ENCODE measurements around the gene ADAM33. TPM values are rescaled to one million over a fixed set of nuclear protein-coding genes. Genes with fewer than 3 reads are reported as not detected.
A peak's percentile ranks its signal among the peaks of the same experiment; 100 is the strongest.

The ADAM33 gene
- total RNA-seq: 3.0 TPM
- long read RNA-seq, partial matches to known transcripts: 0 of 2 reads
- long read RNA-seq, other reads (novel, unspliced or antisense): 2 of 2 reads

- intact Hi-C loops (cut with DNase I): no loop called here
- DNase-seq (ENCODE audit: low spot score): no peak
These were observed at the start of gene ADAM33 for GRCh38 chr20:3681931-3682781. ADAM33 (minus strand) TSS chr20:3682010; CDS start chr20:3682004, 6 bp downstream.

DNA sequence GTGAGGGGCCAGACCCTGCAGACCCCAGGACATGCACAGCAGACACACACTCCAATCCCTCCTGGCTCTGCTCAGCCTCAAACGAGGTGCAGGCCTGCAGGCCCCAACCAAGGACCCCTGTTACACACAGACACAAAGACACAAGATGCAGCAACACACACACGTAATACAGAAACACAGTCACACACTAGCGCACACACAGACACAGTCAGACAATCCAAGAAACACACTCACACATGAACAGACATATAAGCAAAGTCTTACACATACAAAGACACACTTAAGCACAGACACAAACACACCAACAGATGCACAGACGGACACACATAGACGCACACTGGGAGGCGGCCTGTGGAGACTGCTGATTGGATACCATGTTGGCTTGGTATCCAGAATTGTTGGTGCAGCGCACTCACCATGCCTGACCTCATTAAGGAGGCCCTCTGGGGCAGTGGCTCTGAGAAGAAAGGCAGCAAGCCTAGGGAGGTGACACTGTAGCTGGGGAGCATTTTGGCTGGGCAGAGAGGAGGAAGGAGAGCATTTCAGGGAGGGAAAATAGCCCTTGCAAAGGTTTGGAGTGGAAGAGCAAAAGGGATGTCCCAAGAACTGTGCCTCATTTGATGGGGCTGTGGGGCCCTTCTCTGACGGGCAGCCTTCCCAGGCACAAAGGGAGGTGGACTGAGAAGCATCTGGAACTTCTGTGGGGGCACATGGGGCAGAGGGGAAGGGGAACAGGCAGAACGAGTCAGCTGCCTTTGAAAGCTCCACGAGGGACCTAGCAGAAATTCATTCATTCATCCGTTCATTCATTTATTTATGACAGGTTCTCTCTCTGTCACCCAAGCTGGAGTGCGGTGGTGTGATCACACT lies 49.2 kb upstream of the ADAM33 start:
- intact Hi-C loops (cut with DNase I): no loop called here
- no peak for DNase-seq (ENCODE audit: low spot score)

DNA sequence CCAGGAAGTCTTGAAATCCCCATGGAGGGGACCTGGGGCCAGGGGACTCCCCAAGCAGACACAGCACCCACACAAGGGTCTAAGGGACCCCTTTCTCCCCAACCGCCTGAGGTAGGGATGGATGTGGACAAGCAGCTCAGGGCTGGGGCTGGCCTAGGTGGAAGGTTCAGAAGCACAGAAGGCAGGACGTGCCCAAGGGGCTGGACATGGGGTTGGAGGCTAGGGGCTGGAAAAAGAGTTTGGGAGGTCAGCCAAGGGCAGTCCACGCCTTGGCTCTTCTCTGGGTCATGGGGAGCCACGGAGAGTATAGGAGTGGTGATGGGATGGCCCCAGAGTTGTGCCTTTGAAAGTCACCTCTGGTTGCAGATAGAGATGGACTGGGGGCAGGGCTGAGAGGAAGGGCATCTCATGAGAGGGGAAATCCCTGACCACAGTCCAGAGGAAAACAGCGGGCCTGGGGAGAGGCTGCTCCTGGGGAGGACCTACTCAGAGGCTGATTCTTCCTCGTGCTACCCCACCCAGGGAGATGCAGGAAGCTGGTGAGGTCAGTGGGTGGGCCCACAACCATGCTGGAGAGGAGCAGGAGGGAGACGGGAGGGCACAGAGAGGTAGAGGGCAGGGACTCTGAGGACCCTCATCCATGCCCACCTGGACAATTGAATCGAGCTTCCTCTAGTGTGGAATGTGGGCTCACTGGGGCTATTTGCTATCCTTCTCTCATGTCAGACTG lies 48.2 kb upstream of the ADAM33 start:
- DNase-seq (ENCODE audit: low spot score): no peak
- intact Hi-C loops (cut with DNase I): no loop called here

- no peak for DNase-seq (ENCODE audit: low spot score)
- intact Hi-C loops (cut with DNase I): no loop called here
These were observed 47.6 kb upstream of the ADAM33 start for GRCh38 chr20:3729378-3729777.

DNA sequence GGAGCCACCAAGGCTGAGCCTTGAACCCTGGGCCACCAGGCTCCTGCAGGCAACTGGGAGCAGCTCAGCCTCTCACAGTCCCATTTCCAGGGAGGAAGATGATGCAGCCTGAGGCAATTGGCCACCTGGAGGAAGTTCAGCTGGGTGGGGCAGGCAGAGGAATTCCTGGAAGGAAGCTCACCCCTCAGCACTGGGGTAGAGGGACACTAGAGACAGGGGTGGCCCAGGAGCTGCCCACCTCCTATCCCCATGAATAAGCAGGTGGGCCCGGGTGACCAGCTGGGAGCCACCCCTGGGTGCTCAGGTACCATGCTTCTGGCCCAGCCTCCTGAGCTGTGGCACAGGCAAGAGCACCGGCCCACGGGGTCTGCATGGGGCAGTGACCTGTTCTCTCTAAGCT lies 47.1 kb upstream of the ADAM33 start:
- no peak for DNase-seq (ENCODE audit: low spot score)
- intact Hi-C loops (cut with DNase I): no loop called here

DNA sequence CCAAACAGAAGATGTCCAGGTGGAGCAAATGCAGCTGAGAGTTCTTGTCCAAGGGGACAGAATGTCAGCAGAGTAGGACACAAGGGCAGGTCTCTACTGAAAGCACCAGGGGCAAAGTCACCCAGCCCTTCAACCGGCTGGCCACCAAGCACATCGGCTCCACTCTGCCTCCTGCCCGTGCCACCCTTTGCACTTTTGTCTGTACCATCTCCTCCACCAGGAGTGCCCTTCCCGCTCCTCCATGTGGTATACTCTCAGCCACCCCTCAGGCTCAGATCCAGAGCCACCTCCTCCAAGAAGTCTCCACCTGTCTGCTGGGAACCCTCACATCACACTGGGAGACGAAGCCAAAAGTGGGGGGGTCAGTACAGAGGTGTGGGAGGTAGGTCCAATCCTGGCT lies 46.5 kb upstream of the ADAM33 start:
- no peak for DNase-seq (ENCODE audit: low spot score)
- intact Hi-C loops (cut with DNase I): no loop called here

GRCh38 chr20:3727401-3728021 lies 45.7 kb upstream of the ADAM33 start:
- peak; percentile 66 for DNase-seq (ENCODE audit: low spot score)

GRCh38 chr20:3724356-3724755 lies 42.5 kb upstream of the ADAM33 start:
- DNase-seq (ENCODE audit: low spot score): no peak
- intact Hi-C loops (cut with DNase I): no loop called here

More at GRCh38 chr20:3727401-3728021, 45.7 kb upstream of the ADAM33 start:
- intact Hi-C loops (cut with DNase I): no loop called here

DNA sequence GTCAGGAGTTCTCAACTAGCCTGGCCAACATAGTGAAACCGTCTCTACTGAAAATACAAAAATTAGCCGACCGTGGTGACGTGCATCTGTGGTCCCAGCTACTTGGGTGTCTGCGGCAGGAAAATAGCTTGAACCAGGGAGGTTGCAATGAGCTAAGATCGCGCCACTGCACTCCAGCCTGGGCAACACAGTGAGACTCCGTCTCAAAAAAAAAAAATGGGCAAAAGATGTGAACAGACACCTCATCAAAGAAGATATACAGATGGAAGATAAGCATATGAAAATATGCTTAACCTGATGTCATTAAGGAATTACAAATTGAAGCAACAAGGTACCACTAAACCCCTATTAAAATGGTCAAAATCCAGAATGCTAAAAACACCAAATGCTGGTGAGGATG lies 41.5 kb upstream of the ADAM33 start:
- DNase-seq (ENCODE audit: low spot score): no peak
- intact Hi-C loops (cut with DNase I): no loop called here

GRCh38 chr20:3721912-3722311 lies 40.1 kb upstream of the ADAM33 start:
- intact Hi-C loops (cut with DNase I): no loop called here
- DNase-seq (ENCODE audit: low spot score): no peak

GRCh38 chr20:3720626-3721025 lies 38.8 kb upstream of the ADAM33 start:
- intact Hi-C loops (cut with DNase I): no loop called here
- no peak for DNase-seq (ENCODE audit: low spot score)

DNA sequence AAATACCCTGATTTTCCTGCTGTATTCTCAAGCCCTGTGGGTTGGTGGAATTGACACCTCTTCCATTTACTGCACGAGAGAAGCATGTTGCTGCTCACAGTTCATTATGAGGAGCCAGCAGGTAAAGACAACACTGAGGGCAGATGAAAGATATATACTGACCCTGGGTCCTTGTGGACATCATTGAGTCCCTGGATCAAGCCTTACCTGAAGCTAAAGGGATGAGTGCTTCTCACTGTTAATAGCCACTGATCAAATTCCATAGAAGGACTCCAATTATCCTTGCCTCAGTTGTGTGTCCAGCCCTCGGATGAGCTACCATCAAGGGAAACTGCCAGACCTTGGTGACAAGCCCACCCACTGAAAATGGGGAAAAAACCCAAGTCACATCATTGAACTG lies 38.3 kb upstream of the ADAM33 start:
- DNase-seq (ENCODE audit: low spot score): no peak
- intact Hi-C loops (cut with DNase I): no loop called here

DNA sequence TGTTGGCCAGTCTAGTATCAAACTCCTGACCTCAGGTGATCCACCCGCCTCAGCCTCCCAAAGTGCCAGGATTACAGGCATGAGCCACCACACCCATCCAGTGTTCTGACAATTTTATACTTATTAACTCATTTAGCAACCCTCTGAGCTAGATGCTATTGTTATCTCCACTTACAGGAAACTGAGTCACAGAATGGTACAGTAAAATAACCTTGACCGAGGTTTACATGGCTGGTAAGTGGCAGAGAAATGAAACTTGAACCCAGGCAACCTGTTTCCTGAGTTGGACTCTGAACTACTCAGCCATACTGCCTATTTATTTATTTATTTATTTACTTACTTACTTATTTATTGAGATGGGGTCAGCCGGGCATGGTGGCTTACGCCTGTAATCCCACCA lies 37.2 kb upstream of the ADAM33 start:
- intact Hi-C loops (cut with DNase I): loop anchor here (5.0 to 10.0 kb wide), 3 partner anchors 33 to 346 kb away; partner anchors contain the start of gene SPEF1
- no peak for DNase-seq (ENCODE audit: low spot score)

DNA sequence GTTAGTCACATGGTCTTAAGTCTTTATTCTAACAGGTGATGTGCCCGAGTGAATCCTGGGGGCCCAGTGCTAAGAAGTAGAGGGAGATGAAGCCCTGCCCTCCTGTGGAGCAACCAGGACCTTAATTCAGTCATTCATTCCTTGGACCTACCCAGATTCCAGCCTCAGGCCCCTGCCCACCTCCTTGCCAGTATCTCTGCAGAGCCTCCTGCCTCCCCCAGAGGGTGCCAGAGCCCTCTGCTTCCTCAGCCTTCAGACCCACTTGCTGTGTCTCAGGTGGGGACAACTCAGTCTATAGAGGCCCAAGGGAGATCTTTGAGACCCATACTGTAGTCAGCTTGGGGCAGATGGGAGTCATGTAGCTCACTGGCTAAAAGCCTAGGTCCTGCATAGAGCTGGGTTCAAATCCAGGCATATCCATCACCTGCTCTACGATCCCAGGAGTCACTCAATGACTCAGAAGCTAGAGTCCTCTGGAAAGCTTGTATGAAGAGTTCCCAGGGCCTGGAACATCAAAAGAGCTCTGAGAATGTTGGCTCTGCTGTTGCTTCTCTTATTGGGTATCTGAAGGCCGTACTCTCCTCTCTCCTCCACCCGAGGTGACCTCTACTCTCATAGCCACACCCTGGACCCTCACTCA lies 34.5 kb upstream of the ADAM33 start:
- intact Hi-C loops (cut with DNase I): loop anchor here (5.0 to 10.0 kb wide), 3 partner anchors 36 to 348 kb away; partner anchors contain the start of gene SPEF1
- DNase-seq (ENCODE audit: low spot score): no peak

- no peak for DNase-seq (ENCODE audit: low spot score)
- intact Hi-C loops (cut with DNase I): loop anchor here (5.0 to 10.0 kb wide), 2 partner anchors 53 to 351 kb away; partner anchors contain the start of gene ADISSP
These were observed 32.3 kb upstream of the ADAM33 start for GRCh38 chr20:3714092-3714491.

DNA sequence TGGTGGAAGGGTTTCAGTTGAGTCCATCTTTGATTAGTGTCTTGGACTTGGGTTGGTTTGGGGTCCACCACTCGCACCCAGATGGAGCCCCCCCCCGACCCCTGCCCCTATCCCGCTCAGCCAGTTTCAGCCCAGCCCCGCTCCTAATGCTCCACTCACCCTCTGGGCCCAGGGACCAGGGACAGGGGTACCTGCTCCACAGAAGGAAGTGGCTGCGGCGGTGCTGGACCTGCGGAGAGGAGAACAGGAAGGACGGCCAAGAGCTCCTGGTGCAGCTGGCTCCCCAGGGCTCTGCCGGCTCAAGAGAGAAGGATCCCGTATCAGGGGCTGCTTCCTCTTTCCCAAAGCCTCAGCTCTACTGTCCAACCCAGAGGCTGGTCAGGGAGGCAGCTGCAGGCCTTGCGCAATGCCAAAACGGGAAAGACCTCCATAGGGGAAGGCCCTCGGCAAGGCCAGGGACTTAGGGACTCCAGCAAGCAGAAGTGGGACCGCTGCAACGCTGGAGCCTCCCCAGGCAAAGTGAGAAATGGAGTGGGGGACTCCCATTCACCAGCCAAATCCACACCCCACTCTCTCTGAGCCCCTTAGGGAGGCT lies 30.6 kb upstream of the ADAM33 start, which contains the start of gene SIGLEC1:
Gene SIGLEC1, minus strand, starts transcription at position 322 of the 595 bp plus-strand sequence. CDS start 5,472 bp downstream, outside the sequence.
- no peak for DNase-seq (ENCODE audit: low spot score)
- intact Hi-C loops (cut with DNase I): loop anchor here (5.0 to 10.0 kb wide), 2 partner anchors 55 to 352 kb away; partner anchors contain the start of gene ADISSP

DNA sequence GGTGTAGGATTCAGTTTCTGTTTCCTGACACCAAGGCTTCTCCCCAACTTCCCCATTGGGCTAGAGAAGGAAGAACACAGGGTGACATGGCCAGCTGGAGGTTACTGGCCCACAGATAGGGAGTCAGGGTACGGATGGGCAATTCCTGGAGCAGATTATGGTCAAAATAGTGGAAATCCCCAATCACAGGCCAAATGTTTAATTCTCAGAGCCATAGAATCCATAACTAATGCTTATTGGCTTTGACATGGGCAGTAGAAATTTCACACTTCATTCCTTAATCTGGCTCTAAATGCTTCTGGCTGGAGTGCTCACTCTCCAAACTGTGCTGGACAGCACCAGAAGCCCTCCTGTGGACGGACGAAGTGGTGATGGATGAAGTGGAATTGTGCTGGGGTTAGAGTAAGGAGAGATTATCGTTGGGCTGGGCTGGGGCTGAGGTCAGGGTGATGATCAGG lies 29.7 kb upstream of the ADAM33 start:
- no peak for DNase-seq (ENCODE audit: low spot score)
- intact Hi-C loops (cut with DNase I): loop anchor here (1.0 to 10.0 kb wide), 3 partner anchors 35 to 353 kb away; partner anchors contain the start of gene ADISSP
